ENCODE measurements around the gene SEPTIN10. TPM values are rescaled to one million over a fixed set of nuclear protein-coding genes. Genes with fewer than 3 reads are reported as not detected.
"Not testable (repeated sequence)": the region's sequence is repeated elsewhere in the genome, so short reads cannot be mapped to it uniquely, and the experiment has no call there.

Gene SEPTIN10
- total RNA-seq: 36.3 TPM

GRCh38 chr2:109613922-109614714, at the start of gene SEPTIN10, which contains the start of gene SOWAHC:
TSS of gene SEPTIN10 (minus strand) at chr2:109613966. CDS start at chr2:109613827, 139 bp downstream.
TSS of gene SOWAHC (plus strand) at chr2:109614364. CDS start at chr2:109614490, 126 bp downstream.
- DNase-seq (ENCODE audit: low spot score): peak; percentile 98
- ATAC-seq: peak; percentile 87

GRCh38 chr2:109662889-109663288, 49.1 kb upstream of the SEPTIN10 start:
- ATAC-seq (peak; percentile 86), DNase-seq (ENCODE audit: low spot score) (no peak)

GRCh38 chr2:109660046-109660860, 46.5 kb upstream of the SEPTIN10 start:
- DNase-seq (ENCODE audit: low spot score): no peak
- no peak for ATAC-seq

- ATAC-seq: no peak
- DNase-seq (ENCODE audit: low spot score): no peak
Observed at GRCh38 chr2:109659396-109660045, 45.8 kb upstream of the SEPTIN10 start.

- DNase-seq (ENCODE audit: low spot score): no peak
- ATAC-seq: no peak
Observed at GRCh38 chr2:109655287-109655686, 41.5 kb upstream of the SEPTIN10 start.

GRCh38 chr2:109654326-109655050, 40.7 kb upstream of the SEPTIN10 start:
- no peak for ATAC-seq
- DNase-seq (ENCODE audit: low spot score): no peak

- ATAC-seq: no peak
- no peak for DNase-seq (ENCODE audit: low spot score)
Observed at GRCh38 chr2:109649736-109650695, 36.2 kb upstream of the SEPTIN10 start.

GRCh38 chr2:109648041-109648527, 34.3 kb upstream of the SEPTIN10 start:
- ATAC-seq: no peak
- DNase-seq (ENCODE audit: low spot score): no peak

- ATAC-seq (no peak), DNase-seq (ENCODE audit: low spot score) (no peak)
Observed at GRCh38 chr2:109647636-109648035, 33.9 kb upstream of the SEPTIN10 start.

GRCh38 chr2:109646961-109647360, 33.2 kb upstream of the SEPTIN10 start:
- ATAC-seq: no peak
- DNase-seq (ENCODE audit: low spot score): no peak

GRCh38 chr2:109645412-109646184, 31.8 kb upstream of the SEPTIN10 start:
- no peak for ATAC-seq

GRCh38 chr2:109644571-109645275, 31.0 kb upstream of the SEPTIN10 start:
- ATAC-seq (peak; percentile 95), DNase-seq (ENCODE audit: low spot score) (peak; percentile 91)

More at GRCh38 chr2:109645412-109646184, 31.8 kb upstream of the SEPTIN10 start:
- no peak for DNase-seq (ENCODE audit: low spot score)

- ATAC-seq; DNase-seq (ENCODE audit: low spot score): not testable (repeated sequence)
Observed at GRCh38 chr2:109640000-109640399, 26.2 kb upstream of the SEPTIN10 start.

- no peak for DNase-seq (ENCODE audit: low spot score)
- ATAC-seq: peak; percentile 47
Observed at GRCh38 chr2:109638795-109639194, 25.0 kb upstream of the SEPTIN10 start.

GRCh38 chr2:109637749-109638570, 24.2 kb upstream of the SEPTIN10 start:
- DNase-seq (ENCODE audit: low spot score) (no peak), ATAC-seq (peak; percentile 66)

- no peak for DNase-seq (ENCODE audit: low spot score)
- ATAC-seq: peak; percentile 37
Observed at GRCh38 chr2:109636317-109636716, 22.6 kb upstream of the SEPTIN10 start.
